ENCODE measurements around the gene OR52W1. TPM values are rescaled to one million over a fixed set of nuclear protein-coding genes. Genes with fewer than 3 reads are reported as not detected.

OR52W1 gene
- total RNA-seq, 4 donors from 2014 or later = not detected

- peaks cover 3 to 57% of the 10 kb centered on the region in 2 donors for H3K36me3 ChIP-seq
- no peak for ATAC-seq
- H3K27me3 ChIP-seq = no peaks in the 10 kb centered on the region
- H3K4me1 ChIP-seq = peaks cover 0 to 14% (median 3%) of the 10 kb centered on the region in 3 donors
- WGBS, 2 donors (ENCODE audit: low coverage in 1 of 2) = 99% methylated on average over 9 of the region's 17 CpGs; no CpG with 5 or more reads in 1 of the 2 donors
- H3K9me3 ChIP-seq = no peaks in the 10 kb centered on the region
- no peak for TF ChIP-seq CTCF (IDR thresholded peaks at IDR 0.05)
- TF ChIP-seq POLR2A (IDR thresholded peaks at IDR 0.05) = no peak
- no peak overlapping the region for H3K27ac ChIP-seq
- no peak overlapping the region for H3K4me3 ChIP-seq
Measured at GRCh38 chr11:6223854-6224253, 24.8 kb downstream of the OR52W1 start.

DNA sequence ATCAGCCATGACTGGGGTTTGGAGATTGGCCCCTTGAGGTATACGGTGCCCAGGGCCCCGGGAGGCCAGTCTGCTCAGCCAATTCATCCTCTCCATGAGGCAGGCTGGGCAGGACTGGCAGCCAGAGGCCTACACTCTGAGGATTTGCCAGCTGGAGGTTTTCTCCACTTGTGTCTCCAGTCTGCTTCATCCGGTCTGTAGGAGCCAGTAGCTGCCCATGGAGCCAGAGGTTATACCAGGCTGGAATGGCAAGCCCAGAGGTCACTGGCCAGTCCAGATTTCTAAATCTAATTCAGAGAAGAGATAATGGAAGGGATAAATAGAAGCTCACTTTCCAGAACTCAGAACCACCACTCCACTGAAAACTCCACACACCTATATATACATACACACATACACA is 25.4 kb downstream of the OR52W1 start:
- H3K4me1 ChIP-seq = peaks cover 0 to 16% (median 3%) of the 10 kb centered on the region in 3 donors
- peaks cover 3 to 51% of the 10 kb centered on the region in 2 donors for H3K36me3 ChIP-seq
- H3K4me3 ChIP-seq = no peak overlapping the region
- H3K27me3 ChIP-seq = no peaks in the 10 kb centered on the region
- no peaks in the 10 kb centered on the region for H3K9me3 ChIP-seq
- no peak for ATAC-seq
- H3K27ac ChIP-seq = no peak overlapping the region
- 100% methylated on average over 3 of the region's 3 CpGs; no CpG with 5 or more reads in 1 of the 2 donors for WGBS, 2 donors (ENCODE audit: low coverage in 1 of 2)
- no peak for TF ChIP-seq CTCF (IDR thresholded peaks at IDR 0.05)
- TF ChIP-seq POLR2AphosphoS5 (IDR thresholded peaks at IDR 0.05) = no peak
- no peak for TF ChIP-seq EP300 (IDR thresholded peaks at IDR 0.05)
- TF ChIP-seq POLR2A (IDR thresholded peaks at IDR 0.05) = no peak

DNA sequence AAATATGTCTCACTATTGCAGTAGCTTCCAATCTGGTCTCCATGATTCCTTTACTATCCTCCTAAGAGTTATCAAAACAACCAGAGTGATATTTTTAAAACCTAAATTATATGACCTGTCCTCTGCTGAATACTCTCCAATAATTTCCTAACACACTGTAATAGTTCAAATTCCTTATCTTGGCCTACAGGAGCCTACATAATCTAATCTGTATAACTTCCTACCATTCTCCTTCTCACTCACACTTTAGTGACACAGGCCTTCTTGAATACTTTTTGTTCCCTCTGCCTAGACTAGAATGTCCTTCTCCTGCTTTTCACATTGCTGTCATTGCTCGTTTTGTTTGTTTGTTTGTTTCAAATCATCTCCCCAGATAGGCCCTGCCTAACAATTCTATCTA is 26.0 kb downstream of the OR52W1 start:
- no peaks in the 10 kb centered on the region for H3K9me3 ChIP-seq
- no peak overlapping the region for H3K27ac ChIP-seq
- H3K4me3 ChIP-seq = no peak overlapping the region
- ATAC-seq = no peak
- peaks cover 3 to 45% of the 10 kb centered on the region in 2 donors for H3K36me3 ChIP-seq
- H3K4me1 ChIP-seq = peaks cover 0 to 14% (median 3%) of the 10 kb centered on the region in 3 donors
- TF ChIP-seq POLR2A (IDR thresholded peaks at IDR 0.05) (no peak), POLR2AphosphoS5 (IDR thresholded peaks at IDR 0.05) (no peak), EP300 (IDR thresholded peaks at IDR 0.05) (no peak)
- WGBS, 2 donors (ENCODE audit: low coverage in 1 of 2) = 77 to 82% methylated on average over 1 of the region's 1 CpG
- H3K27me3 ChIP-seq = no peaks in the 10 kb centered on the region

DNA sequence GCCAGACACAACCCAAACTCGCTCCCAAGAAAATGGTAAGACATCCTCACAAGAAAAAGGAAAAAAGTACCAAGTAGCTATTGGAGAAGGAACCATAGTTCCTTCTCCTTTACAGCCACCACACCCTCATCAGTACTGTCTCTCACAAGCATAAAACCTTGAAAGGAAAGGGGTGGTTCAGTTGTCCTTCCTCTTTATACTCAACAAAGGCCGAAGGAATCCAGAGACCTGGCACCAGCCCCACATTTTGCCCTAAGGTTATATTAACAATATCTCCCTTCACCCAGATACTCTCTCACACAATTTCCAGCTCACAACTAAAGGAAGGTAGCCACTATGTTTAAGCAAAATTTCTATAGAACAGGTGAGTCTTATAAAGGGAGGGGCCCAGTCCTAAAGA is 26.9 kb downstream of the OR52W1 start:
- H3K9me3 ChIP-seq = no peaks in the 10 kb centered on the region
- TF ChIP-seq POLR2A (IDR thresholded peaks at IDR 0.05) = no peak
- no peak for TF ChIP-seq EP300 (IDR thresholded peaks at IDR 0.05)
- no peak for TF ChIP-seq CTCF (IDR thresholded peaks at IDR 0.05)
- no peak for TF ChIP-seq POLR2AphosphoS5 (IDR thresholded peaks at IDR 0.05)
- peaks cover 0 to 18% (median 3%) of the 10 kb centered on the region in 3 donors for H3K4me1 ChIP-seq
- no peak for ATAC-seq
- 64% methylated on average over 2 of the region's 2 CpGs; no CpG with 5 or more reads in 1 of the 2 donors for WGBS, 2 donors (ENCODE audit: low coverage in 1 of 2)
- no peak overlapping the region for H3K27ac ChIP-seq
- no peaks in the 10 kb centered on the region for H3K27me3 ChIP-seq
- no peak overlapping the region for H3K4me3 ChIP-seq
- peaks cover 3 to 37% of the 10 kb centered on the region in 2 donors for H3K36me3 ChIP-seq

- Histone ChIP-seq H3K27ac (no peak overlapping the region), H3K4me1 (peaks cover 0 to 39% (median 8%) of the 10 kb centered on the region in 3 donors), H3K4me3 (no peak overlapping the region), H3K27me3 (no peaks in the 10 kb centered on the region), H3K9me3 (no peaks in the 10 kb centered on the region), H3K36me3 (peaks cover 0 to 10% of the 10 kb centered on the region in 2 donors)
- 55 to 88% methylated on average over 2 to 3 of the region's 3 CpGs for WGBS, 2 donors (ENCODE audit: low coverage in 1 of 2)
- TF ChIP-seq CTCF (IDR thresholded peaks at IDR 0.05) (no peak), EP300 (IDR thresholded peaks at IDR 0.05) (no peak), POLR2AphosphoS5 (IDR thresholded peaks at IDR 0.05) (no peak), POLR2A (IDR thresholded peaks at IDR 0.05) (no peak)
- ATAC-seq = no peak
Measured at GRCh38 chr11:6228520-6228919, 29.5 kb downstream of the OR52W1 start.
